Activated CD4-positive, alpha-beta T cell treated with anti-CD3 and anti-CD28 coated beads, Interleukin-2, amount 10 ng/mL, durations not matched to agents 24 days and 14 days (primary cell): ENCODE results near the gene CALHM3. TPM values are rescaled to one million over a fixed set of nuclear protein-coding genes. Genes with fewer than 3 reads are reported as not detected.
A peak's percentile ranks its signal among the peaks of the same experiment; 100 is the strongest.
"Not testable (repeated sequence)": the region's sequence is repeated elsewhere in the genome, so short reads cannot be mapped to it uniquely, and the experiment has no call there.

Experiments used
- DNase-seq: peaks from one replicate; pipeline ENCODE4 v3.0.0; 2022
- H3K27ac Mint-ChIP-seq: one replicate; pipeline ENCODE4 v1.8.0; 2022; ENCODE audit warnings: mild to moderate bottlenecking, mixed read lengths
- H3K27me3 Mint-ChIP-seq: one replicate; pipeline ENCODE4 v1.8.0; 2022; ENCODE audit warnings: mixed read lengths
- H3K36me3 Mint-ChIP-seq: one replicate; pipeline ENCODE4 v1.8.0; 2022; ENCODE audit warnings: low read depth, mild to moderate bottlenecking, mixed read lengths
- H3K4me1 Mint-ChIP-seq: one replicate; pipeline ENCODE4 v1.8.0; 2021; ENCODE audit warnings: mixed read lengths
- H3K4me3 Mint-ChIP-seq: one replicate; pipeline ENCODE4 v1.8.0; 2022; ENCODE audit warnings: mild to moderate bottlenecking, moderate library complexity, mixed read lengths
- H3K9me3 Mint-ChIP-seq: one replicate; pipeline ENCODE4 v1.8.0; 2021; ENCODE audit warnings: mixed read lengths
- intact Hi-C: fragments of 100-400 bp; cut with micrococcal nuclease; formaldehyde crosslinking; loops from one replicate; pipeline ENCODE4 v1.15.1; 2023
- total RNA-seq: library from RNA; stranded (reverse); gene quantifications from 2 replicates; pipeline ENCODE4 v1.2.3, GENCODE V29; 2022

CALHM3 gene
- not detected in 2 replicates for total RNA-seq

- Mint-ChIP-seq H3K36me3 (no peaks in the 10 kb centered on the region), H3K9me3 (no peaks in the 10 kb centered on the region), H3K4me3 (no peak within 1 kb of the TSS), H3K4me1 (peaks cover 14% of the 10 kb centered on the region), H3K27me3 (no peaks in the 10 kb centered on the region), H3K27ac (no peak within 1 kb of the TSS)
- intact Hi-C loops, result no loop called here
- no peak for DNase-seq
Measured at GRCh38 chr10:103479135-103479534, at the start of gene CALHM3. CALHM3 (minus strand) TSS chr10:103479240; CDS start chr10:103479032, 208 bp downstream.

GRCh38 chr10:103528549-103528948 lies 49.5 kb upstream of the CALHM3 start:
- Mint-ChIP-seq H3K4me3 (no peak overlapping the region), H3K36me3 (no peaks in the 10 kb centered on the region), H3K9me3 (peaks cover 8% of the 10 kb centered on the region), H3K27ac (no peak overlapping the region), H3K4me1 (no peaks in the 10 kb centered on the region), H3K27me3 (peaks cover 32% of the 10 kb centered on the region)
- no peak for DNase-seq
- intact Hi-C loops, result no loop called here

- H3K27ac Mint-ChIP-seq, H3K9me3 Mint-ChIP-seq, H3K36me3 Mint-ChIP-seq, intact Hi-C loops, H3K4me1 Mint-ChIP-seq, DNase-seq, H3K4me3 Mint-ChIP-seq: not testable (repeated sequence)
- peaks cover 34% of the 10 kb centered on the region for H3K27me3 Mint-ChIP-seq
Measured at GRCh38 chr10:103527476-103527875, 48.4 kb upstream of the CALHM3 start.

- H3K27ac Mint-ChIP-seq, result no peak overlapping the region
- intact Hi-C loops, result no loop called here
- H3K4me1 Mint-ChIP-seq, result no peaks in the 10 kb centered on the region
- peaks cover 37% of the 10 kb centered on the region for H3K27me3 Mint-ChIP-seq
- no peak for DNase-seq
- peaks cover 8% of the 10 kb centered on the region for H3K9me3 Mint-ChIP-seq
- H3K36me3 Mint-ChIP-seq, result no peaks in the 10 kb centered on the region
- H3K4me3 Mint-ChIP-seq, result no peak overlapping the region
Measured at GRCh38 chr10:103525901-103526300, 46.9 kb upstream of the CALHM3 start.

- intact Hi-C loops, result no loop called here
- Mint-ChIP-seq H3K9me3 (peaks cover 8% of the 10 kb centered on the region), H3K4me3 (no peak overlapping the region), H3K4me1 (no peaks in the 10 kb centered on the region), H3K27me3 (peaks cover 47% of the 10 kb centered on the region), H3K27ac (no peak overlapping the region), H3K36me3 (no peaks in the 10 kb centered on the region)
- DNase-seq, result no peak
Measured at GRCh38 chr10:103523683-103524082, 44.6 kb upstream of the CALHM3 start.

GRCh38 chr10:103522006-103522405 lies 43.0 kb upstream of the CALHM3 start:
- H3K27ac Mint-ChIP-seq, H3K36me3 Mint-ChIP-seq, H3K4me3 Mint-ChIP-seq, H3K9me3 Mint-ChIP-seq, H3K4me1 Mint-ChIP-seq, intact Hi-C loops, DNase-seq: not testable (repeated sequence)
- H3K27me3 Mint-ChIP-seq, result peaks cover 46% of the 10 kb centered on the region

GRCh38 chr10:103519798-103520197 lies 40.8 kb upstream of the CALHM3 start:
- Mint-ChIP-seq H3K27ac (no peak overlapping the region), H3K4me3 (no peak overlapping the region), H3K9me3 (no peaks in the 10 kb centered on the region), H3K4me1 (peaks cover 15% of the 10 kb centered on the region), H3K27me3 (peaks cover 33% of the 10 kb centered on the region), H3K36me3 (no peaks in the 10 kb centered on the region)
- DNase-seq, result no peak
- intact Hi-C loops, result no loop called here

- peaks cover 20% of the 10 kb centered on the region for H3K27me3 Mint-ChIP-seq
- no peak overlapping the region for H3K27ac Mint-ChIP-seq
- no peaks in the 10 kb centered on the region for H3K9me3 Mint-ChIP-seq
- intact Hi-C loops, result no loop called here
- no peak overlapping the region for H3K4me3 Mint-ChIP-seq
- no peaks in the 10 kb centered on the region for H3K36me3 Mint-ChIP-seq
- H3K4me1 Mint-ChIP-seq, result peaks cover 15% of the 10 kb centered on the region
- no peak for DNase-seq
Measured at GRCh38 chr10:103517234-103518085, 38.4 kb upstream of the CALHM3 start.

GRCh38 chr10:103514244-103514643 lies 35.2 kb upstream of the CALHM3 start:
- DNase-seq, result no peak
- Mint-ChIP-seq H3K4me1 (peaks cover 19% of the 10 kb centered on the region), H3K36me3 (no peaks in the 10 kb centered on the region), H3K9me3 (no peaks in the 10 kb centered on the region), H3K27me3 (peaks cover 13% of the 10 kb centered on the region), H3K27ac (no peak overlapping the region), H3K4me3 (no peak overlapping the region)
- intact Hi-C loops, result no loop called here

- Mint-ChIP-seq H3K9me3 (no peaks in the 10 kb centered on the region), H3K27me3 (peaks cover 13% of the 10 kb centered on the region), H3K36me3 (no peaks in the 10 kb centered on the region), H3K4me1 (peaks cover 19% of the 10 kb centered on the region), H3K4me3 (no peak overlapping the region), H3K27ac (no peak overlapping the region)
- DNase-seq, result no peak
- intact Hi-C loops, result no loop called here
Measured at GRCh38 chr10:103513380-103514060, 34.5 kb upstream of the CALHM3 start.

- no peaks in the 10 kb centered on the region for H3K36me3 Mint-ChIP-seq
- H3K4me3 Mint-ChIP-seq, result no peak overlapping the region
- intact Hi-C loops, result no loop called here
- DNase-seq, result no peak
- peaks cover 20% of the 10 kb centered on the region for H3K27me3 Mint-ChIP-seq
- peaks cover 17% of the 10 kb centered on the region for H3K4me1 Mint-ChIP-seq
- H3K27ac Mint-ChIP-seq, result peak overlapping the region; percentile 4
- no peaks in the 10 kb centered on the region for H3K9me3 Mint-ChIP-seq
Measured at GRCh38 chr10:103512591-103513379, 33.7 kb upstream of the CALHM3 start.

- no peak overlapping the region for H3K4me3 Mint-ChIP-seq
- no peaks in the 10 kb centered on the region for H3K9me3 Mint-ChIP-seq
- H3K4me1 Mint-ChIP-seq, result peaks cover 12% of the 10 kb centered on the region
- H3K27ac Mint-ChIP-seq, result no peak overlapping the region
- no peak for DNase-seq
- intact Hi-C loops, result no loop called here
- no peaks in the 10 kb centered on the region for H3K36me3 Mint-ChIP-seq
- peaks cover 25% of the 10 kb centered on the region for H3K27me3 Mint-ChIP-seq
Measured at GRCh38 chr10:103512166-103512565, 33.1 kb upstream of the CALHM3 start.

GRCh38 chr10:103510791-103511752 lies 32.0 kb upstream of the CALHM3 start:
- Mint-ChIP-seq H3K36me3 (no peaks in the 10 kb centered on the region), H3K9me3 (no peaks in the 10 kb centered on the region), H3K4me1 (peaks cover 9% of the 10 kb centered on the region), H3K27ac (no peak overlapping the region), H3K4me3 (no peak overlapping the region), H3K27me3 (peaks cover 32% of the 10 kb centered on the region)
- intact Hi-C loops, result no loop called here
- no peak for DNase-seq
